ENCODE results near the gene TRAM2. TPM values are rescaled to one million over a fixed set of nuclear protein-coding genes. Genes with fewer than 3 reads are reported as not detected.
A peak's percentile ranks its signal among the peaks of the same experiment; 100 is the strongest.
"Not testable (repeated sequence)": the region's sequence is repeated elsewhere in the genome, so short reads cannot be mapped to it uniquely, and the experiment has no call there.

TRAM2 gene
- total RNA-seq, 4 donors from 2014 or later, result 13.3 to 23.8 (median 18.5) TPM

GRCh38 chr6:52483671-52484003 is 93.2 kb downstream of the TRAM2 start:
- TF ChIP-seq POLR2AphosphoS5 (IDR thresholded peaks at IDR 0.05) (no peak), POLR2A (IDR thresholded peaks at IDR 0.05; ENCODE audit: low read depth) (no peak), CTCF (IDR thresholded peaks at IDR 0.05) (no peak), EP300 (IDR thresholded peaks at IDR 0.05) (no peak)
- intact Hi-C loops (cut with DNase I), result no loop called here
- Histone ChIP-seq H3K9me3 (no peaks in the 10 kb centered on the region), H3K27me3 (no peaks in the 10 kb centered on the region), H3K36me3 (peaks cover 0 to 20% (median 0%) of the 10 kb centered on the region in 4 donors), H3K27ac (replicated peaks in 1 of 4) (no peak overlapping the region), H3K4me3 (no peak overlapping the region), H3K4me1 (no peaks in the 10 kb centered on the region)
- WGBS, result 94% methylated on average over 3 of the region's 3 CpGs
- DNase-seq (ENCODE audit: extremely low spot score), result peak; percentile 50

- Histone ChIP-seq H3K9me3 (no peaks in the 10 kb centered on the region), H3K4me3 (no peak overlapping the region), H3K27me3 (no peaks in the 10 kb centered on the region), H3K4me1 (no peaks in the 10 kb centered on the region), H3K27ac (replicated peaks in 1 of 4) (no peak overlapping the region), H3K36me3 (peaks cover 0 to 20% (median 0%) of the 10 kb centered on the region in 4 donors)
- peak; percentile 79 for DNase-seq (ENCODE audit: extremely low spot score)
- TF ChIP-seq POLR2AphosphoS5 (IDR thresholded peaks at IDR 0.05), result peak in 1 of 2 donors; percentile 16
- no peak for TF ChIP-seq POLR2A (IDR thresholded peaks at IDR 0.05; ENCODE audit: low read depth)
- WGBS, result 82% methylated on average over 2 of the region's 7 CpGs
- intact Hi-C loops (cut with DNase I), result no loop called here
Measured at GRCh38 chr6:52482903-52483670, 93.8 kb downstream of the TRAM2 start.

- Histone ChIP-seq H3K36me3 (peaks cover 0 to 10% (median 0%) of the 10 kb centered on the region in 4 donors), H3K9me3 (no peaks in the 10 kb centered on the region), H3K4me3 (no peak overlapping the region), H3K27ac (replicated peaks in 1 of 4) (no peak overlapping the region), H3K4me1 (no peaks in the 10 kb centered on the region), H3K27me3 (no peaks in the 10 kb centered on the region)
- WGBS, result 56% methylated on average over 2 of the region's 2 CpGs
- intact Hi-C loops (cut with DNase I), result no loop called here
- DNase-seq (ENCODE audit: extremely low spot score), result no peak
- TF ChIP-seq POLR2A (IDR thresholded peaks at IDR 0.05; ENCODE audit: low read depth) (no peak), CTCF (IDR thresholded peaks at IDR 0.05) (no peak), POLR2AphosphoS5 (IDR thresholded peaks at IDR 0.05) (no peak), EP300 (IDR thresholded peaks at IDR 0.05) (no peak)
Measured at GRCh38 chr6:52475307-52475706, 101.6 kb downstream of the TRAM2 start.

- TF ChIP-seq POLR2AphosphoS5 (IDR thresholded peaks at IDR 0.05) (no peak), EP300 (IDR thresholded peaks at IDR 0.05) (no peak), POLR2A (IDR thresholded peaks at IDR 0.05; ENCODE audit: low read depth) (no peak), CTCF (IDR thresholded peaks at IDR 0.05) (no peak)
- WGBS, result 100% methylated on average over 4 of the region's 4 CpGs
Measured at GRCh38 chr6:52474173-52474572, 102.7 kb downstream of the TRAM2 start.

GRCh38 chr6:52461194-52461593 is 115.7 kb downstream of the TRAM2 start:
- H3K4me1 ChIP-seq; H3K9me3 ChIP-seq; intact Hi-C loops (cut with DNase I); DNase-seq (ENCODE audit: extremely low spot score); H3K36me3 ChIP-seq; H3K27ac ChIP-seq (replicated peaks in 1 of 4); H3K4me3 ChIP-seq; H3K27me3 ChIP-seq: not testable (repeated sequence)
- WGBS, result 90% methylated on average over 2 of the region's 2 CpGs

More at GRCh38 chr6:52474173-52474572, 102.7 kb downstream of the TRAM2 start:
- no peak for DNase-seq (ENCODE audit: extremely low spot score)
- intact Hi-C loops (cut with DNase I), result no loop called here
- Histone ChIP-seq H3K4me1 (no peaks in the 10 kb centered on the region), H3K27ac (replicated peaks in 1 of 4) (no peak overlapping the region), H3K9me3 (no peaks in the 10 kb centered on the region), H3K27me3 (no peaks in the 10 kb centered on the region), H3K36me3 (no peaks in the 10 kb centered on the region), H3K4me3 (no peak overlapping the region)

GRCh38 chr6:52457096-52457495 is 119.8 kb downstream of the TRAM2 start:
- TF ChIP-seq CTCF (IDR thresholded peaks at IDR 0.05) (no peak), POLR2AphosphoS5 (IDR thresholded peaks at IDR 0.05) (no peak), EP300 (IDR thresholded peaks at IDR 0.05) (no peak), POLR2A (IDR thresholded peaks at IDR 0.05; ENCODE audit: low read depth) (no peak)
- no peak for DNase-seq (ENCODE audit: extremely low spot score)
- Histone ChIP-seq H3K4me1 (no peaks in the 10 kb centered on the region), H3K4me3 (no peak overlapping the region), H3K36me3 (peaks cover 0 to 9% (median 4%) of the 10 kb centered on the region in 4 donors), H3K27ac (replicated peaks in 1 of 4) (no peak overlapping the region), H3K27me3 (no peaks in the 10 kb centered on the region), H3K9me3 (no peaks in the 10 kb centered on the region)
- 98% methylated on average over 2 of the region's 2 CpGs for WGBS
- intact Hi-C loops (cut with DNase I), result no loop called here
